ENCODE data around the gene SUSD2. TPM values are rescaled to one million over a fixed set of nuclear protein-coding genes. Genes with fewer than 3 reads are reported as not detected.
A peak's percentile ranks its signal among the peaks of the same experiment; 100 is the strongest.

Gene SUSD2
- total RNA-seq, 1 experiment from 2014 or later, result 2.5 TPM

DNA sequence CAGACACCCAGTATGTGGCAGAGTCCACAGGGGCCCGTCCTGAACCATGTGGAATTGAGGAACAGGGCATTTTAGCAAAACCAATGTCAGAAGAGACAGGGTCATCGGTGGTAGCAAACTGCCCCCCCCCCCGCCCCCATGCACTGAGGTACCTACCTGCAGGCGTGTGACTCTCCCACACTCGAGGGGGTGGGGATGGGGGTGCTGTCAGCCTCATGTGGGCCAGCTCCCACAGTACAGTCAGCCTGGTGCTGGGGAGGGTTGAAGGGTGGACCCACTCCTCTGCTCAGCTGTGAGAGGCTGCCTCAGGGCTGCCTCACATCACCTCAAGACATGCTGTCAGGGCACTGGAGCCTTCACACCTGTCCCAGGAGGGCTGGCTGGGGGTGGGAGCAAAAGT, 10.7 kb upstream of the SUSD2 start:
- CTCF ChIA-PET, result interaction anchor here (1.4 kb wide), 1 partner anchor 16 kb away, joined by 3 read pairs; no protein-coding TSS in a partner anchor
- intact Hi-C loops (cut with micrococcal nuclease; ENCODE audit: unreplicated experiment), result no loop called here
- no peak overlapping the region for H3K4me3 Mint-ChIP-seq (ENCODE audit: low read depth, unreplicated experiment)

DNA sequence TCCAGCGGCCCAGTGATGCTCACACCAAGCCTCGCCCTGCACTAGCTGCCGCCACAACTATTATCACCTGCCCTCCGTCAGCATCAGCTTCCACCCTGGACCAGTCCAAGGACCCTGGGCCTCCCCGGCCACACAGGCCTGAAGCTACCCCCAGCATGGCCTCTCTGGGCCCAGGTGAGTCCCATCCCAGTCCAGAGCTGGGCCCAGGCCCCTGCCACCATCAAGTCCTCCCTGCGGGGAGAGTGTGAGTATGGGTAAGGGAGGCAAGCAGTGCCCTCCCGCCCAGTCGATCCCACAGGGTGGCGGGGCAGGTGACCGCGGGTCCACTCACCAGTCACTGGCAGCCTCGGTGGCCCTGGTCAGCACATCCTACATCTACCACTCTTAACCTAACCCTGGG, 9.5 kb upstream of the SUSD2 start:
- no peaks in the 10 kb centered on the region for H3K4me1 Mint-ChIP-seq (ENCODE audit: low read depth, unreplicated experiment)
- H3K9me3 Mint-ChIP-seq (ENCODE audit: low read depth, unreplicated experiment), result no peaks in the 10 kb centered on the region
- H3K27ac Mint-ChIP-seq (ENCODE audit: unreplicated experiment), result no peak overlapping the region
- H3K4me3 Mint-ChIP-seq (ENCODE audit: low read depth, unreplicated experiment), result no peak overlapping the region
- intact Hi-C loops (cut with micrococcal nuclease; ENCODE audit: unreplicated experiment), result no loop called here
- DNase-seq, result no peak
- BruUV-seq (replicated peaks), result no TSS peak
- TF ChIP-seq, protein P1, sequence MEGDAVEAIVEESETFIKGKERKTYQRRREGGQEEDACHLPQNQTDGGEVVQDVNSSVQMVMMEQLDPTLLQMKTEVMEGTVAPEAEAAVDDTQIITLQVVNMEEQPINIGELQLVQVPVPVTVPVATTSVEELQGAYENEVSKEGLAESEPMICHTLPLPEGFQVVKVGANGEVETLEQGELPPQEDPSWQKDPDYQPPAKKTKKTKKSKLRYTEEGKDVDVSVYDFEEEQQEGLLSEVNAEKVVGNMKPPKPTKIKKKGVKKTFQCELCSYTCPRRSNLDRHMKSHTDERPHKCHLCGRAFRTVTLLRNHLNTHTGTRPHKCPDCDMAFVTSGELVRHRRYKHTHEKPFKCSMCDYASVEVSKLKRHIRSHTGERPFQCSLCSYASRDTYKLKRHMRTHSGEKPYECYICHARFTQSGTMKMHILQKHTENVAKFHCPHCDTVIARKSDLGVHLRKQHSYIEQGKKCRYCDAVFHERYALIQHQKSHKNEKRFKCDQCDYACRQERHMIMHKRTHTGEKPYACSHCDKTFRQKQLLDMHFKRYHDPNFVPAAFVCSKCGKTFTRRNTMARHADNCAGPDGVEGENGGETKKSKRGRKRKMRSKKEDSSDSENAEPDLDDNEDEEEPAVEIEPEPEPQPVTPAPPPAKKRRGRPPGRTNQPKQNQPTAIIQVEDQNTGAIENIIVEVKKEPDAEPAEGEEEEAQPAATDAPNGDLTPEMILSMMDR (IDR thresholded peaks at IDR 0.05; ENCODE audit: unreplicated experiment), result no peak
- CTCF ChIA-PET, result no interaction called here
- H3K36me3 Mint-ChIP-seq (ENCODE audit: insufficient read depth, unreplicated experiment), result peaks cover 19% of the 10 kb centered on the region
- H3K27me3 Mint-ChIP-seq (ENCODE audit: unreplicated experiment), result no peaks in the 10 kb centered on the region

More for the DNA sequence above, 10.7 kb upstream of the SUSD2 start:
- Mint-ChIP-seq H3K4me1 (ENCODE audit: low read depth, unreplicated experiment) (no peaks in the 10 kb centered on the region), H3K9me3 (ENCODE audit: low read depth, unreplicated experiment) (no peaks in the 10 kb centered on the region), H3K27me3 (ENCODE audit: unreplicated experiment) (no peaks in the 10 kb centered on the region), H3K36me3 (ENCODE audit: insufficient read depth, unreplicated experiment) (peaks cover 27% of the 10 kb centered on the region), H3K27ac (ENCODE audit: unreplicated experiment) (no peak overlapping the region)
- TF ChIP-seq, protein P1 (IDR thresholded peaks at IDR 0.05; ENCODE audit: unreplicated experiment), result no peak
- no peak for DNase-seq
- no TSS peak for BruUV-seq (replicated peaks)

DNA sequence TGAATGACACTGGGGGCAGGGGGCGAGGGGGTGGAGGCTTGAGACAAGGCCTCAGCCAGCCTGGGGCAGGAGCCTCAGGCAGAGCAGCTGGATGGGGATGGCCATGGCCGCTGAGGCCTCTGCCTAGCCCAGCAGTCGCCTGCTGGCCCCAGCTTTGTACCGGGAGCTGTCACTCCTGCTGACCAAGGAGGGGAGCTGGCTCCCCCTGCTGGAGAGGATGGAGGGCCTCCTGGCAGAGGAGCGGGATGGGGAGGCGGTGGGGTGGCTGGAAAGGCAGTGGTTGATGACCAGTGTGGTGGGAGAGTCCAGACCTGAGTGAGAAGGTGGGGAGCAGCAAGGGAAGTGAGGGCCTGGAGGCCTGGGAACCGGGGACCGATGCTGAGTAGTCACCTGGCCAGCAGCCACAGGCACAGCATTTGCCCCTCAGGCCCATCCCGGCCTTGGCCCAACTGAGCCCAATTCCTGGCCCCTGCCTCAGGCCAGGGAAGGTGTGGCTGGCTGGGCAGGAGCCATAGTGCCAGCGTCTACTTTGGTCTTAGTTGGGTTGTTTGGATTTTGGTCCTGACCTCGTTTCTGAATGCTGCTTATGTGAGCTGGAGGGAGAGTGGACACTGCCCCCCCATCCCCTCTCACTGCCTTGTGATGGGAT, 6.0 kb upstream of the SUSD2 start:
- H3K9me3 Mint-ChIP-seq (ENCODE audit: low read depth, unreplicated experiment), result no peaks in the 10 kb centered on the region
- CTCF ChIA-PET, result interaction anchor here (0.7 to 2.4 kb wide), 7 partner anchors 9 to 81 kb away, joined by 3 to 15 read pairs (median 5); no protein-coding TSS in a partner anchor
- no TSS peak for BruUV-seq (replicated peaks)
- intact Hi-C loops (cut with micrococcal nuclease; ENCODE audit: unreplicated experiment), result no loop called here
- H3K27me3 Mint-ChIP-seq (ENCODE audit: unreplicated experiment), result no peaks in the 10 kb centered on the region
- DNase-seq, result peak; percentile 88
- no peaks in the 10 kb centered on the region for H3K4me1 Mint-ChIP-seq (ENCODE audit: low read depth, unreplicated experiment)
- H3K4me3 Mint-ChIP-seq (ENCODE audit: low read depth, unreplicated experiment), result no peak overlapping the region
- H3K27ac Mint-ChIP-seq (ENCODE audit: unreplicated experiment), result no peak overlapping the region
- peaks cover 13% of the 10 kb centered on the region for H3K36me3 Mint-ChIP-seq (ENCODE audit: insufficient read depth, unreplicated experiment)
- TF ChIP-seq, protein P1 (IDR thresholded peaks at IDR 0.05; ENCODE audit: unreplicated experiment), result peak; percentile 90

DNA sequence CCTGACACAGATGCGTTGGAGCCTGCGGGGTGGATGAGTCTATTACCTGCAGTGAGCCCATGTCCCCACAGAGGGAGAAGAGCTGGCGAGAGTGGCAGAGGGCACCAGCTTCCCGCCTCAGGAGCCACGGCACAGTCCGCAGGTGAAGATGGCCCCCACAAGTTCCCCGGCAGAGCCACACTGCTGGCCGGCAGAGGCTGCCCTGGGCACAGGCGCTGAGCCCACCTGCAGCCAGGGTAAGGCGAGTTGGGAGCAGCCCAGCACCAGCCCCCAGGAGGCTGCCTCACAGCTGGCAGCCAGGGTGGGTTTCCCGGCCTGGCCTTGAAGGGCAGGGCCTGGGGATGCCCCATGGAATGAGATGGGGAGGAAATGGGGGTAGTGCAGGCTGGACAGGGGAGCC, 5.2 kb upstream of the SUSD2 start:
- no TSS peak for BruUV-seq (replicated peaks)
- DNase-seq, result no peak

More for the DNA sequence above, 5.2 kb upstream of the SUSD2 start:
- H3K36me3 Mint-ChIP-seq (ENCODE audit: insufficient read depth, unreplicated experiment), result peaks cover 13% of the 10 kb centered on the region
- H3K4me1 Mint-ChIP-seq (ENCODE audit: low read depth, unreplicated experiment), result no peaks in the 10 kb centered on the region
- H3K27me3 Mint-ChIP-seq (ENCODE audit: unreplicated experiment), result no peaks in the 10 kb centered on the region
- no peak overlapping the region for H3K27ac Mint-ChIP-seq (ENCODE audit: unreplicated experiment)
- intact Hi-C loops (cut with micrococcal nuclease; ENCODE audit: unreplicated experiment), result no loop called here
- H3K4me3 Mint-ChIP-seq (ENCODE audit: low read depth, unreplicated experiment), result no peak overlapping the region
- H3K9me3 Mint-ChIP-seq (ENCODE audit: low read depth, unreplicated experiment), result no peaks in the 10 kb centered on the region
- TF ChIP-seq, protein P1 (IDR thresholded peaks at IDR 0.05; ENCODE audit: unreplicated experiment), result no peak
- CTCF ChIA-PET, result interaction anchor here (1.4 to 2.4 kb wide), 2 partner anchors 8 to 19 kb away, joined by 5 to 15 read pairs; no protein-coding TSS in a partner anchor

All from Calu3 (cell line).